Thyroid gland (tissue), 4 donors: ENCODE results near the gene SHC4.

ENCODE experiments used
- CTCF ChIP-seq, 6 experiments: fragments of 200-600 bp in 3 of 6; fragments of 450-650 bp in 3 of 6; sonication (generic) in 3 of 6; IDR thresholded peaks; one replicate each; pipeline ENCODE4 v1.5.1; 2016 to 2019; ENCODE audit warnings: antibody characterized with exemption in 6 of 6, mild to moderate bottlenecking in 2 of 6, inconsistent platforms in 1 of 6, moderate library complexity in 1 of 6
- POLR2A ChIP-seq, 2 donors: fragments of 450-650 bp; IDR thresholded peaks; one replicate each; pipeline ENCODE4 v1.6.1; 2017; ENCODE audit warnings: antibody characterized with exemption in 2 of 2, mild to moderate bottlenecking in 2 of 2, moderate library complexity in 1 of 2

DNA sequence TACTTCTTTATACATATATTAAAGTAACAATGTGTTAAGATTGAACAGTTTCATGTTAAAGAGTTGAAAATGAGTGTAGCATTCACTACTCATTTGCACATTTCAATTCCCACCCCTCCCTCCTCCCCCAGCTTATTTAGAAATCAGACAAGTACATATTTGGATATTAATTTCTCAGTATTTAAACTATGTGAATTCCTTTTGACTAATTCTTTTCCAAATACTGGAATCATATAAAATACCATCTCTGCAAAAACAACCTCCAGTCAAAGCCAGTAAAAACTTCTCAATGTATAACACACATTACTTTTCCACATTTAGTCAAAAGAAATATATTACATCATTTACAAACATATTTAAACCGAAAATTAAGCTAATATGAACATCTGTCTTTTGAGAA is 25.5 kb upstream of the SHC4 start:
- no peak for TF ChIP-seq CTCF (IDR thresholded peaks at IDR 0.05)
- no peak for TF ChIP-seq POLR2A (IDR thresholded peaks at IDR 0.05)
